ENCODE results near the gene MCAT. TPM values are rescaled to one million over a fixed set of nuclear protein-coding genes. Genes with fewer than 3 reads are reported as not detected.

MCAT gene
- total and polyA plus RNA-seq, 2 donors (not counting 1 experiment from before 2014, with no cell fraction given) = 8.4 to 10.1 TPM

DNA sequence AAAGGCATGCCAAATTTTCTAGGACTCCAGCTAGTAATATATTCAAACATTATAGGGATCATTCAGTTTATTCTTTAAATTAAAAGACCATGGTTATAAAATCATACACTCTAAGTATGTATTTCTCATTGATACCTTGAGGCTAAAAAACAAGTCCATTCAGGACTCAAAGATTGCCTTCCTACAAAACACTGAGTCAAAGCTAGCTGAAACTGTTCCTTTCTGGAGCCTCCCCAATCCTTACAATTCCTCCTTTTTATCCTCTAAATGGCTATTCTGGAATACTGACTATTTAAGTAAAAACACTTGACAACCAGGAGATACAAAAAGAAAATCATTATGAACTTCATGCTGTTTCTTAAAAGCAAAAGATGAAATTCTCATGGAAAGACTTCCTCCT lies 48.6 kb upstream of the MCAT start:
- Histone ChIP-seq H3K79me2 (ENCODE audit: control insufficient read depth, insufficient read depth, low read length) (no peaks in the 10 kb centered on the region), H3K4me2 (replicated peaks; ENCODE audit: low read depth, low read length, poor library complexity, severe bottlenecking) (no peak overlapping the region), H3K27ac (ENCODE audit: low read length in 2 of 2) (no peak overlapping the region), H3K9me3 (ENCODE audit: control extremely low read depth in 1 of 3, control insufficient read depth in 2 of 3, insufficient read depth in 1 of 3, low read length in 2 of 3) (peaks cover 1 to 9% (median 3%) of the 10 kb centered on the region in 3 donors), H3K4me1 (ENCODE audit: control insufficient read depth in 2 of 2, insufficient read depth in 2 of 2, low read length in 2 of 2) (peaks cover 6 to 8% of the 10 kb centered on the region in 2 donors), H3K4me3 (ENCODE audit: control extremely low read depth in 1 of 5, extremely low read depth in 1 of 5, insufficient read depth in 1 of 5, low read depth in 2 of 5, low read length in 4 of 5) (no peak overlapping the region), H4K20me1 (ENCODE audit: control insufficient read depth, insufficient read depth, low read length, poor library complexity, severe bottlenecking) (no peaks in the 10 kb centered on the region), H2AFZ (ENCODE audit: insufficient read depth, low read depth, low read length, poor library complexity, severe bottlenecking) (no peak overlapping the region), H3K36me3 (replicated peaks in 1 of 2; ENCODE audit: control extremely low read depth in 1 of 2, control insufficient read depth in 1 of 2, extremely low read depth in 1 of 2, insufficient read depth in 2 of 2, low read length in 1 of 2) (no peaks in the 10 kb centered on the region), H3K9ac (ENCODE audit: low read length) (no peak overlapping the region), H3K27me3 (replicated peaks in 1 of 4; ENCODE audit: control extremely low read depth in 1 of 4, control insufficient read depth in 3 of 4, insufficient read depth in 4 of 4, low read length in 3 of 4) (peaks cover 0 to 11% (median 0%) of the 10 kb centered on the region in 4 experiments)
- peaks cover 5% of the 10 kb centered on the region for H3K4me1 Mint-ChIP-seq
- CTCF ChIA-PET = no interaction called here
- peaks cover 3% of the 10 kb centered on the region for H3K9me3 Mint-ChIP-seq (ENCODE audit: insufficient read depth)
- TF ChIP-seq, protein P1, sequence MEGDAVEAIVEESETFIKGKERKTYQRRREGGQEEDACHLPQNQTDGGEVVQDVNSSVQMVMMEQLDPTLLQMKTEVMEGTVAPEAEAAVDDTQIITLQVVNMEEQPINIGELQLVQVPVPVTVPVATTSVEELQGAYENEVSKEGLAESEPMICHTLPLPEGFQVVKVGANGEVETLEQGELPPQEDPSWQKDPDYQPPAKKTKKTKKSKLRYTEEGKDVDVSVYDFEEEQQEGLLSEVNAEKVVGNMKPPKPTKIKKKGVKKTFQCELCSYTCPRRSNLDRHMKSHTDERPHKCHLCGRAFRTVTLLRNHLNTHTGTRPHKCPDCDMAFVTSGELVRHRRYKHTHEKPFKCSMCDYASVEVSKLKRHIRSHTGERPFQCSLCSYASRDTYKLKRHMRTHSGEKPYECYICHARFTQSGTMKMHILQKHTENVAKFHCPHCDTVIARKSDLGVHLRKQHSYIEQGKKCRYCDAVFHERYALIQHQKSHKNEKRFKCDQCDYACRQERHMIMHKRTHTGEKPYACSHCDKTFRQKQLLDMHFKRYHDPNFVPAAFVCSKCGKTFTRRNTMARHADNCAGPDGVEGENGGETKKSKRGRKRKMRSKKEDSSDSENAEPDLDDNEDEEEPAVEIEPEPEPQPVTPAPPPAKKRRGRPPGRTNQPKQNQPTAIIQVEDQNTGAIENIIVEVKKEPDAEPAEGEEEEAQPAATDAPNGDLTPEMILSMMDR (IDR thresholded peaks at IDR 0.05) = no peak
- no peak for TF ChIP-seq EZH2 (IDR thresholded peaks at IDR 0.05; ENCODE audit: borderline replicate concordance, insufficient read depth, low read depth, low read length, poor library complexity, severe bottlenecking)
- ATAC-seq (ENCODE audit: low read depth) (no peak), DNase-seq (no peak)
- H3K4me3 Mint-ChIP-seq = no peak overlapping the region
- H3K27ac Mint-ChIP-seq = no peak overlapping the region
- H3K27me3 Mint-ChIP-seq = peaks cover 12% of the 10 kb centered on the region
- intact Hi-C loops (cut with micrococcal nuclease) = no loop called here
- POLR2A ChIA-PET = no interaction called here

DNA sequence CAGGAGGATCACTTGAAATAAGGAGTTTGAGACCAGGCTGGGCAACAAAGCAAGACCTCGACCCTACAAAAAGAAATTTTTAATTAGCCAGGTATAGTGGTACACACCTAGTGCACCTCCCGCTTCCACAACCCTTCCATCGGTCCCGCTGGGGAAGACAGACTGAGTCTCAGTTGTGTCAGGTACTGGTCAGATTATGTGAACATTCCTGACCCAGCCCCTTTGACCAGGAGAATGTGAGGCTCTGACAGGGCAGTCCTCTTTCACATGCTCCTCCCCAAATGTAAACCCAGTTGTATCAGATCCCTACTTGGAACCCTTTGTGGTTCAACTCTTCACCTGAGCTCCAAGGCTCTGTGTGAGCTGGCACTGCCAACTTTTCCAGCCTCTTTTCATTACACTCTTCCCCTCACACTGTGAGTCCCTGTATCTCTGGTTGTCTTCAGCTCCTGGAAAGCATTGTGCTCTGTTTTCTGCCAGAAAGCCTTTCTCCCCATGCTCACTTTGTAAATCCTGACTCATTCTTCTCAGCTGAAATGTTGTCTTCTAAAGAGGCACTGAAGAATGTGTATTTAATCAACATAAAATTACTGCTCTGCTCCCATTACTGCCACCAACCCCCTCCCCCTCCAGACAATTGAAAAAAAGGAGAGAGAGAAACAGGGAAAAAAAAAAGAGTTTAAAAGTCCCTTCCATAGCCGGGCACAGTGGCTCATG lies 45.8 kb upstream of the MCAT start:
- H3K4me3 ChIP-seq (ENCODE audit: control extremely low read depth in 1 of 5, extremely low read depth in 1 of 5, insufficient read depth in 1 of 5, low read depth in 2 of 5, low read length in 4 of 5) = no peak overlapping the region
- H3K79me2 ChIP-seq (ENCODE audit: control insufficient read depth, insufficient read depth, low read length) = peaks cover 12% of the 10 kb centered on the region
- Mint-ChIP-seq H3K4me1 (peaks cover 18% of the 10 kb centered on the region), H3K4me3 (peak overlapping the region; percentile 64), H3K27ac (peak overlapping the region; percentile 63), H3K9me3 (ENCODE audit: insufficient read depth) (peaks cover 3% of the 10 kb centered on the region), H3K27me3 (peaks cover 8% of the 10 kb centered on the region)
- DNase-seq (no peak), ATAC-seq (ENCODE audit: low read depth) (no peak)
- 100% methylated on average over 3 of the region's 5 CpGs for WGBS (ENCODE audit: insufficient coverage)
- H4K20me1 ChIP-seq (ENCODE audit: control insufficient read depth, insufficient read depth, low read length, poor library complexity, severe bottlenecking) = peaks cover 8% of the 10 kb centered on the region
- no peak overlapping the region for H3K9ac ChIP-seq (ENCODE audit: low read length)
- intact Hi-C loops (cut with micrococcal nuclease) = loop anchor here (5.0 kb wide), 1 partner anchor 768 kb away; the partner anchor contains the start of gene SAMM50
- H3K27ac ChIP-seq (ENCODE audit: low read length in 2 of 2) = no peak overlapping the region
- no peak overlapping the region for H2AFZ ChIP-seq (ENCODE audit: insufficient read depth, low read depth, low read length, poor library complexity, severe bottlenecking)
- H3K27me3 ChIP-seq (replicated peaks in 1 of 4; ENCODE audit: control extremely low read depth in 1 of 4, control insufficient read depth in 3 of 4, insufficient read depth in 4 of 4, low read length in 3 of 4) = peaks cover 0 to 11% (median 0%) of the 10 kb centered on the region in 4 experiments
- H3K4me1 ChIP-seq (ENCODE audit: control insufficient read depth in 2 of 2, insufficient read depth in 2 of 2, low read length in 2 of 2) = peaks cover 14 to 19% of the 10 kb centered on the region in 2 donors
- ChIA-PET POLR2A (no interaction called here), CTCF (interaction anchor here (0.7 kb wide), 2 partner anchors 48 to 174 kb away, joined by 3 to 5 read pairs; partner anchors contain the start of gene PACSIN2)
- H3K36me3 ChIP-seq (replicated peaks in 1 of 2; ENCODE audit: control extremely low read depth in 1 of 2, control insufficient read depth in 1 of 2, extremely low read depth in 1 of 2, insufficient read depth in 2 of 2, low read length in 1 of 2) = no peaks in the 10 kb centered on the region
- peaks cover 1 to 9% (median 3%) of the 10 kb centered on the region in 3 donors for H3K9me3 ChIP-seq (ENCODE audit: control extremely low read depth in 1 of 3, control insufficient read depth in 2 of 3, insufficient read depth in 1 of 3, low read length in 2 of 3)
- TF ChIP-seq, protein P1 (IDR thresholded peaks at IDR 0.05) = no peak
- no peak for TF ChIP-seq EZH2 (IDR thresholded peaks at IDR 0.05; ENCODE audit: borderline replicate concordance, insufficient read depth, low read depth, low read length, poor library complexity, severe bottlenecking)
- H3K4me2 ChIP-seq (replicated peaks; ENCODE audit: low read depth, low read length, poor library complexity, severe bottlenecking) = no peak overlapping the region
